H9 (cell line): ENCODE measurements around the gene MARS1. TPM values are rescaled to one million over a fixed set of nuclear protein-coding genes. Genes with fewer than 3 reads are reported as not detected.
A peak's percentile ranks its signal among the peaks of the same experiment; 100 is the strongest.

Source experiments
- DNase-seq: peaks from one replicate; pipeline ENCODE4 v3.0.0-alpha.2; 2017
- H2AFZ ChIP-seq: one replicate; pipeline ENCODE4 v1.6.1; 2013; ENCODE audit warnings: mild to moderate bottlenecking, low read length, control low read depth, moderate library complexity
- H2AK5ac ChIP-seq: 2 replicates; pipeline ENCODE4 v1.6.1; 2013; ENCODE audit warnings: low read length, control low read depth, mixed read lengths; ENCODE audit not compliant: insufficient read length
- H2BK120ac ChIP-seq: one replicate; pipeline ENCODE4 v1.6.1; 2013; ENCODE audit warnings: low read depth, mild to moderate bottlenecking, low read length, control low read depth, inconsistent platforms; ENCODE audit not compliant: poor library complexity, severe bottlenecking
- H2BK12ac ChIP-seq: 2 replicates; pipeline ENCODE4 v1.6.1; 2013; ENCODE audit warnings: low read length, control low read depth, mixed read lengths, low read depth; ENCODE audit not compliant: insufficient read length
- H2BK15ac ChIP-seq: 2 replicates; pipeline ENCODE4 v1.6.1; 2013; ENCODE audit warnings: low read depth, low read length, control low read depth
- H2BK20ac ChIP-seq: one replicate; pipeline ENCODE4 v1.6.1; 2013; ENCODE audit warnings: low read depth, mild to moderate bottlenecking, low read length, control low read depth, inconsistent platforms; ENCODE audit not compliant: poor library complexity, severe bottlenecking
- H2BK5ac ChIP-seq: 2 replicates; pipeline ENCODE4 v1.6.1; 2013; ENCODE audit warnings: low read length, control low read depth, mixed read lengths; ENCODE audit not compliant: insufficient read length
- H3K14ac ChIP-seq: 2 replicates; pipeline ENCODE4 v1.6.1; 2013; ENCODE audit warnings: low read length, control low read depth; ENCODE audit not compliant: insufficient read depth
- H3K18ac ChIP-seq: 2 replicates; pipeline ENCODE4 v1.6.1; 2013; ENCODE audit warnings: low read depth, mild to moderate bottlenecking, mixed read lengths, low read length, control low read depth; ENCODE audit not compliant: insufficient read length
- H3K23ac ChIP-seq: 2 replicates; pipeline ENCODE4 v1.6.1; 2013; ENCODE audit warnings: low read length, control low read depth, mixed read lengths, low read depth; ENCODE audit not compliant: insufficient read length
- H3K23me2 ChIP-seq: 2 replicates; pipeline ENCODE4 v1.6.1; 2013; ENCODE audit warnings: low read depth, mild to moderate bottlenecking, mixed read lengths, low read length, control low read depth; ENCODE audit not compliant: insufficient read length, poor library complexity, severe bottlenecking
- H3K27ac ChIP-seq: 2 replicates; pipeline ENCODE4 v1.5.1; 2013; ENCODE audit warnings: low read length, control low read depth, mixed read lengths, low read depth; ENCODE audit not compliant: insufficient read length
- H3K27me3 ChIP-seq: 2 replicates; pipeline ENCODE4 v1.6.1; 2013; ENCODE audit warnings: low read length, control low read depth, inconsistent platforms; ENCODE audit not compliant: insufficient read depth
- H3K4ac ChIP-seq: 2 replicates; pipeline ENCODE4 v1.6.1; 2013; ENCODE audit warnings: low read depth, mild to moderate bottlenecking, control low read depth, inconsistent platforms, low read length, moderate library complexity
- H3K4me1 ChIP-seq: 2 replicates; pipeline ENCODE4 v1.6.1; 2013; ENCODE audit warnings: low read length, control low read depth, inconsistent platforms; ENCODE audit not compliant: insufficient read depth
- H3K4me2 ChIP-seq: 2 replicates; pipeline ENCODE4 v1.6.1; 2013; ENCODE audit warnings: low read length, control low read depth, mixed read lengths; ENCODE audit not compliant: insufficient read length, insufficient read depth
- H3K56ac ChIP-seq: 2 replicates; pipeline ENCODE4 v1.6.1; 2013; ENCODE audit warnings: low read depth, mild to moderate bottlenecking, mixed read lengths, low read length, control low read depth; ENCODE audit not compliant: insufficient read length
- H3K79me1 ChIP-seq: 2 replicates; pipeline ENCODE4 v1.6.1; 2013; ENCODE audit warnings: low read depth, mild to moderate bottlenecking, moderate library complexity, low read length, control low read depth, inconsistent platforms; ENCODE audit not compliant: insufficient read depth, poor library complexity, severe bottlenecking
- H3K79me2 ChIP-seq: 2 replicates; pipeline ENCODE4 v1.6.1; 2013; ENCODE audit warnings: low read length, control low read depth, inconsistent platforms; ENCODE audit not compliant: insufficient read depth
- H3K9ac ChIP-seq: 2 replicates; pipeline ENCODE4 v1.6.1; 2013; ENCODE audit warnings: low read length, control low read depth, mixed read lengths; ENCODE audit not compliant: insufficient read length; ENCODE audit errors: extremely low read depth
- H3K9me3 ChIP-seq: one replicate; pipeline ENCODE4 v1.6.1; 2013; ENCODE audit warnings: low read depth, low read length, inconsistent platforms; ENCODE audit not compliant: control insufficient read depth
- H3T11ph ChIP-seq: one replicate; pipeline ENCODE4 v1.6.1; 2013; ENCODE audit warnings: mild to moderate bottlenecking, low read length, control low read depth, inconsistent platforms
- H4K20me1 ChIP-seq: one replicate; pipeline ENCODE4 v1.6.1; 2013; ENCODE audit not compliant: control insufficient read depth, insufficient read length, insufficient read depth
- H4K5ac ChIP-seq: 2 replicates; pipeline ENCODE4 v1.6.1; 2013; ENCODE audit warnings: low read depth, mild to moderate bottlenecking, mixed read lengths, low read length, control low read depth; ENCODE audit not compliant: insufficient read length
- H4K8ac ChIP-seq: replicated peaks from 2 replicates; pipeline ENCODE4 v1.6.1; 2013; ENCODE audit warnings: low read length, control low read depth, mixed read lengths, low read depth; ENCODE audit not compliant: insufficient read length
- H4K91ac ChIP-seq: 2 replicates; pipeline ENCODE4 v1.6.1; 2013; ENCODE audit warnings: low read depth, mild to moderate bottlenecking, moderate library complexity, mixed read lengths, low read length, control low read depth; ENCODE audit not compliant: insufficient read length
- H3K27ac Mint-ChIP-seq, 3 experiments: 2 replicates in 2 of 3; 3 replicates in 1 of 3; pipeline ENCODE4 v1.8.0; 2020 to 2021; ENCODE audit warnings: mixed read lengths in 3 of 3, mild to moderate bottlenecking in 1 of 3, moderate library complexity in 1 of 3
- H3K27me3 Mint-ChIP-seq: 2 replicates; pipeline ENCODE4 v1.8.0; 2021; ENCODE audit warnings: low read depth, mild to moderate bottlenecking, moderate library complexity, mixed read lengths
- H3K36me3 Mint-ChIP-seq, 3 experiments: 2 replicates in 2 of 3; 3 replicates in 1 of 3; pipeline ENCODE4 v1.8.0; 2020 to 2021; ENCODE audit warnings: low read depth in 3 of 3, mixed read lengths in 3 of 3; ENCODE audit not compliant: insufficient read depth in 1 of 3
- H3K4me1 Mint-ChIP-seq, 2 experiments: 2 replicates each; pipeline ENCODE4 v1.8.0; 2020; ENCODE audit warnings: mixed read lengths in 2 of 2
- H3K4me3 Mint-ChIP-seq, 2 experiments: 2 replicates in 1 of 2; 3 replicates in 1 of 2; pipeline ENCODE4 v1.8.0; 2020 to 2021; ENCODE audit warnings: mild to moderate bottlenecking in 2 of 2, mixed read lengths in 2 of 2, moderate library complexity in 1 of 2
- H3K9me3 Mint-ChIP-seq, 2 experiments: 2 replicates in 1 of 2; 3 replicates in 1 of 2; pipeline ENCODE4 v1.8.0; 2020; ENCODE audit warnings: mild to moderate bottlenecking in 2 of 2, mixed read lengths in 2 of 2, moderate library complexity in 1 of 2
- WGBS: extraction: QIAGEN DNeasy Blood & Tissue Kit; methylation state at CpG from one replicate; pipeline ENCODE4 v1.1.7; 2013; ENCODE audit warnings: missing lambda C conversion rate, low lambda C conversion rate, mixed read lengths; ENCODE audit not compliant: insufficient read length; ENCODE audit errors: extremely low coverage; 5-methylcytosine and 5-hydroxymethylcytosine counted together
- total RNA-seq: library from RNA; stranded (reverse); gene quantifications from 2 replicates; pipeline ENCODE4 v1.2.1, GENCODE V29; 2021
- TF ChIP-seq, protein P1 (sequence below): fragments of 200-600 bp; sonication (generic); conservative IDR thresholded peaks from 3 replicates; pipeline ENCODE4 v1.8.0; 2021; ENCODE audit warnings: antibody characterized with exemption, mild to moderate bottlenecking

MARS1 gene
- total RNA-seq, 1 experiment from 2014 or later = 368 TPM

DNA sequence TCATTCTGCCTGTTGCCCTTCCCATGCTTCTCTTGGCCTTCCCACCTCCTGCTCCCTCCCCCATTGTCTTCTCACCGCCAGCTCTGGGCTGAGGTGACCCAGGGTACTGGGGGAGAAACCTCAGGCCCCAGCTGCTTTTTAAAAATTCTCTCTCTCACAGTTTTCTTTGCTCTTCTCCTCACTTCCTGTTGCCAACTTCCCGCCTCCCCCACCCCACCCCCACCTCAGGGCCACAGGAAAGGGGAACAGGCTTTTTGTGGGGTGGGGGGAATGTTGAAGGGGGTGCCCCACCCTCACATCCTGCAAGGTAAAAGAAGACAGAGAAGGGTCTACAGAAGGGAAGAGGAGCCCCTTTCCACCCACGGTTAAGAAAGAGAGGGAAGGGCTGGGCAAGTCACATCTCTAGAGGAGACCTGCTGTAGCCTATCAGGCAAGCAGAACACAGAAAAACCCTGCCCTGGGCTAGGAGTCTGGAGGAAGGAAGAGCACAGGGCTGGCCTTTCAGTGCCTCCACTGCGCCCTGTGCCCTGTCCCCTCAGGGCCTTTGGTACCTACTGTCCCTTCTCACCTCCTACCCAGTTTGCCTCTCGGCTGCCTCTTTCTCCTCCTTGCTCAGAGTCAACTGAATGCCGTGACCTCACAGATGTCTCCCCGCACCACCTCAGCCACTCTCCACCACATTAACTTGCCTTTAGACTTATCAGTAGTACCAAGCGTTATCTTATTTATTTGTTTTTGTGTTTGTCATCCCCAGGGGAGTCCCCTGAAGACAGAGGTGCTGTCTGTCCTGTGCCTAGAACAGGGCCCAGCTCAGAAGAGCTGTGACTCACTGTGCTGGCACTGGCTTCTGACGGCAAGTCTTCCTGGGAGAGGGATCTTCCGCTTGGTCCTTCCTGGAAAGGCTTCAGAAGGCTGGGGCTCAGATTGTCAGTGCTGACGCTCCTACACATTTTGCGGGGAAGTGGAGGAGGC lies 9.9 kb upstream of the MARS1 start:
- H3K79me1 ChIP-seq = no peaks in the 10 kb centered on the region
- DNase-seq = no peak
- Mint-ChIP-seq H3K36me3 (no peaks in the 10 kb centered on the region; a peak in 2 of 7 replicates), H3K9me3 (no peaks in the 10 kb centered on the region), H3K27ac (peak overlapping the region in 1 of 3 experiments; percentile 38; a peak in 1 of 7 replicates), H3K27me3 (peaks cover 70% of the 10 kb centered on the region), H3K4me1 (peaks cover 26 to 27% of the 10 kb centered on the region in 2 experiments), H3K4me3 (no peak overlapping the region; a peak in 1 of 5 replicates)
- no peak overlapping the region for H3K4ac ChIP-seq
- no peak overlapping the region for H3K4me2 ChIP-seq
- no peak overlapping the region for H3K56ac ChIP-seq
- WGBS = no CpG with 5 or more reads among the region's 12 CpGs
- H2BK5ac ChIP-seq = no peak overlapping the region
- no peak overlapping the region for H2BK12ac ChIP-seq
- no peak overlapping the region for H2AK5ac ChIP-seq
- H3K14ac ChIP-seq = no peak overlapping the region; the same call in 1 of the 2 replicates
- H3K4me1 ChIP-seq = peaks cover 3% of the 10 kb centered on the region; the same call in 1 of the 2 replicates
- no peaks in the 10 kb centered on the region for H3K9me3 ChIP-seq
- no peak overlapping the region for H2BK15ac ChIP-seq
- no peak overlapping the region for H4K8ac ChIP-seq
- H2BK20ac ChIP-seq = no peak overlapping the region
- H3K23me2 ChIP-seq = peaks cover 15% of the 10 kb centered on the region
- H3K9ac ChIP-seq = no peak overlapping the region
- TF ChIP-seq, protein P1, sequence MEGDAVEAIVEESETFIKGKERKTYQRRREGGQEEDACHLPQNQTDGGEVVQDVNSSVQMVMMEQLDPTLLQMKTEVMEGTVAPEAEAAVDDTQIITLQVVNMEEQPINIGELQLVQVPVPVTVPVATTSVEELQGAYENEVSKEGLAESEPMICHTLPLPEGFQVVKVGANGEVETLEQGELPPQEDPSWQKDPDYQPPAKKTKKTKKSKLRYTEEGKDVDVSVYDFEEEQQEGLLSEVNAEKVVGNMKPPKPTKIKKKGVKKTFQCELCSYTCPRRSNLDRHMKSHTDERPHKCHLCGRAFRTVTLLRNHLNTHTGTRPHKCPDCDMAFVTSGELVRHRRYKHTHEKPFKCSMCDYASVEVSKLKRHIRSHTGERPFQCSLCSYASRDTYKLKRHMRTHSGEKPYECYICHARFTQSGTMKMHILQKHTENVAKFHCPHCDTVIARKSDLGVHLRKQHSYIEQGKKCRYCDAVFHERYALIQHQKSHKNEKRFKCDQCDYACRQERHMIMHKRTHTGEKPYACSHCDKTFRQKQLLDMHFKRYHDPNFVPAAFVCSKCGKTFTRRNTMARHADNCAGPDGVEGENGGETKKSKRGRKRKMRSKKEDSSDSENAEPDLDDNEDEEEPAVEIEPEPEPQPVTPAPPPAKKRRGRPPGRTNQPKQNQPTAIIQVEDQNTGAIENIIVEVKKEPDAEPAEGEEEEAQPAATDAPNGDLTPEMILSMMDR = no peak
- no peak overlapping the region for H4K91ac ChIP-seq
- no peak overlapping the region for H3T11ph ChIP-seq
- no peak overlapping the region for H3K27ac ChIP-seq
- no peaks in the 10 kb centered on the region for H3K79me2 ChIP-seq
- H4K5ac ChIP-seq = no peak overlapping the region
- H3K27me3 ChIP-seq = peaks cover 37% of the 10 kb centered on the region
- no peak overlapping the region for H3K18ac ChIP-seq
- H2BK120ac ChIP-seq = no peak overlapping the region
- H4K20me1 ChIP-seq = peaks cover 3% of the 10 kb centered on the region
- no peak overlapping the region for H3K23ac ChIP-seq
- no peak overlapping the region for H2AFZ ChIP-seq
